NCI-H2227 (cell line): ENCODE data around the gene SLC25A20.
"Not testable (repeated sequence)": the region's sequence is repeated elsewhere in the genome, so short reads cannot be mapped to it uniquely, and the experiment has no call there.

Experiments
- DNase-seq: peaks from one replicate; lab custom pipeline; 2025; ENCODE audit not compliant: unreplicated experiment; lab: John Stamatoyannopoulos, UW

The SLC25A20 gene

GRCh38 chr3:48898383-48899234, at the start of gene SLC25A20:
TSS of gene SLC25A20 (minus strand) at chr3:48898882. CDS start at chr3:48898794, 88 bp downstream.
- DNase-seq: peak; percentile 85

DNA sequence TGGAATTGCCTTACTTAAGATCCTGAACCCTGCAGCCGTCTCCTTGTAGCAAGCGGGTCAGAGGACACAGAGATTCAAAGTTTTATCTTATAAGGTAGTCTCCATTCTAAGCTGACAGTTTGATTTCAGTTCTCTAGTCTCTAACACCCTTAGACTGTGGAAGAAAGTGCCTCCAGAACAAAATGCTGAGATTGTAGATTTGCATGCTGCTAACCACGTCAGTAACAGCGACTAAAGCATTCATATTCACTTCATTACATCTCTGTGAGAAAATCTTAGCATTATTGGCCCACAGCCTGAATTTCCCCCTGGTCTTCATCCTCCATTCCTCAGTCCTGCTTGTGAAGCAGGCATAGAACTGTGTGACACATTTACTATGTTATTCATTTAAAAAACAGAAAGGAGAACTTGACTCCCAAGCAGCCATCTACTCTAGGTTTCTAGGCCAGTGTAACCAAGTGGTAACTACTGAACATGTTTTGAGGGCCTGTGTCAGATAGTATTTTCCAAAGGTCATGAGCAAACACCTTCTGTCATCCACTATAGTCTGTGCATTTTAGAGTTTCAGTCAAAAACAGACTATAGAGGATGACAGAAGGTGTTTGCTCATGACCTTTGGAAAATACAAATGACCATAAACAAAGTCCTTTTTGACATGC, 47.3 kb upstream of the SLC25A20 start:
- no peak for DNase-seq

- no peak for DNase-seq
Observed at GRCh38 chr3:48945432-48945831, 46.8 kb upstream of the SLC25A20 start.

GRCh38 chr3:48938689-48939088, 40.0 kb upstream of the SLC25A20 start:
- DNase-seq: no peak

GRCh38 chr3:48938156-48938555, 39.5 kb upstream of the SLC25A20 start:
- no peak for DNase-seq

GRCh38 chr3:48935530-48935929, 36.8 kb upstream of the SLC25A20 start:
- DNase-seq: no peak

DNA sequence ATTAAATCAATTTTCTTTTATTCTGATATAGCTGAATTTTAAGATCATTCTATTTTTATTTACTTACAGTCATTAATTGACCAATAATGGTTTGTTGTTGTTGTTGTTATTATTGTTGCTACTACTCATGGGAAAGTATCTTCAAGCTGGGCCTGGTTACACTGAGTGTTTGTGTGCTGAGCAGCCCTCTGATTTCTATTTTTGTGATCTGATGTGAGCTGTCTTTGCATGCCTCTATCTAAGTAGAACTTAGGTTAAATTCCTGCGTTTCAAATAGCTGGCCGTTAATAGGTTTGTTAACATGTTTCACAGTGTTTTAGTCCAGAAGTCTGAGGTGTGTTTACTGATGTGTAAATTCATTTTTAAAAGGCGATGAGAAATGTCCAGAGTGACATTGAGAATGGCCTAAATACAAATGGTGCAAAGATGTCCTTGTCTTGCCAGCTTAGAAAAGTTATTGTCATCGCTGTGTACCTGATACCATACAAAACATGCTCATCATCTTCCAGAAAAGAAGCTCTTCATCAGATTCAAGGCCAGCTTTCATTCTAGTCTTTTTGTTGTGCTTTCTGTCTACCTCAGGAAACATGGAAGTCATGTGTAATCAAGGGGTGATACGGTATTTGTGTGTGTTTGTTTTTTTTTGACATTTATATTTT, 35.8 kb upstream of the SLC25A20 start:
- DNase-seq: no peak

DNA sequence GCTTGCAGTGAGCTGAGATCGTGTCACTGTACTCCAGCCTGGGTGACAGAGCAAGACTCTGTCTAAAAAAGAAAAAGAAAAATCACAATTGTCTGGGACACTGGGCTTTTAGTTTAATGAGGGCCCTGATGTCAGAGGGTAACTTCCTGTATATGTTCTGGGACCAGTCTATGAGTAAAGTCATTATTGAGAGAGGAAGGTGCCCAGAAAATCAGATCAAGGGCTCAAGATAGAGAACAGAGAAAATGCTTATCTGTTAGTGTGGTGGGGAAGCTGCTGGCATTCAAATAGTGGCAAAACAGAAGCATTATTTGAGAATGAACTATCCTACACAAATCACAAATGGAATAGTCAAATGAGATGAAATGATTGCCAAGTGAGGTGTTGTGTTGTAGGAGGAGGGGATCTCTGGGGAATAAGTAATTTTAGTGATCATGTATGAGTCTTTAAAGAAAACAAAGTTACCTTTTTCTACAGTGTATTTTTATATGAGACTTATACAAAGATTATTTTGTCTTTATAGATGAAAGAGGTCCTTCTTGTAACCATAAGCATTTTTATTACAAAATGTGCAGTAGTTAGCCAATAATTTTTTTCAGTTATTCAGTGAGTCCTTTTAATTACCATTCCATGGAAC, 33.4 kb upstream of the SLC25A20 start:
- no peak for DNase-seq

- DNase-seq: no peak
Observed at GRCh38 chr3:48930590-48930989, 31.9 kb upstream of the SLC25A20 start.

DNA sequence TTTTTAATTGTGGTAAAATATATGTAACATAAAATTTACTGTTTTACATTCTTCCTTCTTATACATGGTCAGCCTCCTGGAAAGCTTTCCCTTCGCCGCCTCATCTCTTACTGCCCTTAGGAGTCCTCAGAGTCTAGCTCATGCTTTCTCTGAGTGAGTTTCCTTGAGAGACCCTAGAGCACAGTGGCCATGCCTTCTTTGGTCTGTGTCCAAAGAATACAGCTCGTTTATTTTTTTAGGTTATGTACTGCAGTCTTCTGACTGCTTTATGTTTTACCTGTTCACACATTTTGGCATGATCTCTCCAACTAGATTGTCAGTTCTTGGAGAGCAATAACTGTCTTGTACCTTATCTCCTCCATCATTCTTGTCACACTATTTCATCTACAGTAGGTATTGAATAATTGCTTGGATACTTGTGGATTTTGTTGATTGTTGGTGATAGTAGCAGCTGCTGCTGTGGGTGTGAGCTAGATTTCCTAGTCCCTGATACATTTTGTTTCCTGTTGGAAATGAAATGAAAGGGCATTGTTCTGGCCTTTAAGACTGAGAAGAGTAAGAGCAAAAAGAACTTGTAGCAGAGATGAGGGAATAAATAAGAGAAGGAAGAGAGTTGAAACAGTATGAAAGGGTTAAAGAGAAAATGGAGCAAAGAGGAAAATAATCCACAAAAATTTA, 30.8 kb upstream of the SLC25A20 start:
- no peak for DNase-seq

- no peak for DNase-seq
Observed at GRCh38 chr3:48928679-48929078, 30.0 kb upstream of the SLC25A20 start.

- no peak for DNase-seq
Observed at GRCh38 chr3:48927928-48928327, 29.2 kb upstream of the SLC25A20 start.

- DNase-seq: no peak
Observed at GRCh38 chr3:48926425-48927392, 28.0 kb upstream of the SLC25A20 start.

GRCh38 chr3:48919215-48920138, 20.8 kb upstream of the SLC25A20 start:
- DNase-seq: peak; percentile 57

DNA sequence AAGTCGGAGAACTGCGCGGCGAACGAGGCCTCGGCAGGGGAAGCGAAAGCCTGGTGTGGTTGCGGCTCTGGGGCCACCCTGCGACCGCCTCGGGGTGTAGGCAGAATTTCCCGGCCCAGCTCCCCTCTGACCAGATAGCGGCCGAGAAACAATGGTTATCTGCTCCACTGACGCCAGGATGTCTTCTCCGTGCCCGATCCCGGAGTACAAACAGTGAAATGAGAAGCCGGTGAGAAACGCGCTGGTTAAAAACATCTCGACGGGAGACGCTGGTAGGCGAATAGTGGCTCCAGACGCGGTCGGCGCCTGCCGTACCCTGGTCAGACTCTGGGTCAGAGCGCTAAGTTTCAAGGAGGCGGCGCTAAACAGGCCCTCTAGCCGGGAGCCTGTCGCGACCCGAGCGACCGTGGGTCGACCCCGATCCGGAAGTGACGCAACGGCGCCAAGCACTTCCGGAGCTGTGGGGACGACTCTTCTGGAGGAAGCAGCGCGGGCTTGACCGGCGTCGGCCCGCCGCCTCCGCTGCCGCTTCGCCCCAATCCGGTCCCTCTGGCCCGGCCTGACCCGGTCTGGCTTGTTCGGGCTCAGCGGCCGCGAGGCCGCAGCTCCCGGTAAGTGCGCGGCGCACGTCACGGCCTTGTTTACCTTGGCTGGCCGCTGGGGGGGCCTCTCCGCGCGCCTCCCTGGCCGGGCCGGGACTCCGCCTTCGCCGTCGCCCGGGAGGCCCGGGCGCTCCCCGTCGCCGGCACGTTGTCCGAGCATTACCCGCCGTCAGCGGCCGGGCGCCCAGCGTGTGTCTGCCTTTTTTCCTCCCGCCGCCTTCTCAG, 19.9 kb upstream of the SLC25A20 start, which contains the start of gene ARIH2:
TSS of gene ARIH2 (plus strand) at position 455 of the 827 bp plus-strand sequence. CDS start 8,717 bp downstream, outside the sequence.
- DNase-seq: peak; percentile 87

DNA sequence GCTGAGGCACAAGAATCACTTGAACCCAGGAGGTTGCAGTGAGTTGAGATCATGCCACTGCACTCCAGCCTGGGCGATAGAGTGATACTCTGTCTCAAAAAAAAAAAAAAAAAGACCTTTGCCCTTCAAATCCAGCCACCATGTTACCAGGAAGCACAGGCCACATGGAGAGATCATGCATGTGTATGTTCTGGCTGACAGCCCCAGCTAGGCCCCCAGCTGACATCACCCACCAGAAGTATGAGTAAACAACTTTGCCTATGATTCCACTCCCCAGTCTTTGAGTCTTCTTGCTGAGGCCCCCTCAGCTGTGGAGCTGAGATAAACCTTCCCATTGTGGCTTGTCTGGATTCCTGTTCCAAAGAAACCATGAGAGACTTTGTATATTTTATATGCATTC, 16.6 kb upstream of the SLC25A20 start:
- DNase-seq: no peak

DNA sequence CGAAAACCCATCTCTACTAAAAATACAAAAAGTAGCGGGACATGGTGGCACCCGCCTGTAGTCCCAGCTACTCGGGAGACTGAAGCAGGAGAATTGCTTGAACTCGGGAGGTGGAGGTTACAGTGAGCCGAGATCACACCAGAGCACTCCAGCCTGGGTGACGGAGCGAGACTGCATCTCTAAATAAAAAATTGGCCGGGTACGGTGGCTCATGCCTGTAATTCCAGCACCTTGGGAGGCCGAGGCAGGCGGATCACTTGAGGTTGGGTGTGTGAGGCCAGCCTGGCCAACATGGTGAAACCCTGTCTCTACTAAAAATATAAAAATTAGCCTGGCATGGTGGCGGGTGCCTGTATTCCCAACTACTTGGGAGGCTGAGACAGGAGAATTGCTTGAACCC, 8.3 kb upstream of the SLC25A20 start:
- not testable (repeated sequence) for DNase-seq

DNA sequence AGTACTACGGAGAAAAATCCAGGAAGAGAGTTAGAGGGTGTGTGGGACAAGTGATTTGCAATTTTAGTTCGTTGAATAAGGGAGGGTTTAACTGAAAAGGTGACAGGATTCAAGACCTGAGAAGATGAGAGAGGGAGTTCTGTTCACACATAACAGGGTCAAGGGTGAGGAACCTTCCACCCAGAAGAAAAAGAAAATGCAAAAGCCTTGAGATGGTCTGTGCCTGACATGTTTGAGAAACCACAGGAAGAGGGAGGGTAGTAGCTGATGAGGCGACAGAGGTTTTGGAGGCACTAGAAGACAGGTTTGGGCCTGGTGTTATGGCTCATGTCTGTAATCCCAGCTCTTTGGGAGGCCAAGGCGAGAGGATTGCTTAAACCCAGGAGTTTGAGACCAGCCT, 591 bp upstream of the SLC25A20 start:
- DNase-seq: no peak
